A673 (cell line): ENCODE data around the gene SOX6. TPM values are rescaled to one million over a fixed set of nuclear protein-coding genes. Genes with fewer than 3 reads are reported as not detected.

Source experiments
- BruUV-seq: library from RNA; stranded (reverse); fragments of 400-500 nt; replicated peaks from 2 replicates; lab custom pipeline; 2021; lab: Mats Ljungman, UMichigan
- CTCF ChIA-PET: fragments of 300-600 bp; sonication (Branson Sonifier 250); formaldehyde crosslinking; loops from one replicate; lab custom pipeline; 2022; ENCODE audit warnings: antibody characterized with exemption; lab: Charles Lee
- POLR2A ChIA-PET: fragments of 300-600 bp; sonication (Branson Sonifier 250); formaldehyde crosslinking; loops from one replicate; lab custom pipeline; 2022; ENCODE audit warnings: antibody characterized with exemption; ENCODE audit not compliant: low non-redundant PET; lab: Charles Lee
- DNase-seq: peaks from one replicate; pipeline ENCODE4 v3.0.0-alpha.2; 2015; ENCODE audit warnings: low spot score
- H3K27ac ChIP-seq: fragments of 200-600 bp; sonication (generic); 2 replicates; pipeline ENCODE4 v1.5.1; 2016; ENCODE audit warnings: mixed run types, low read depth, mild to moderate bottlenecking, mixed read lengths, antibody characterized with exemption, low read length; ENCODE audit not compliant: poor library complexity, severe bottlenecking
- H3K27me3 ChIP-seq: fragments of 200-600 bp; sonication (generic); replicated peaks from 2 replicates; pipeline ENCODE4 v1.6.1; 2017; ENCODE audit warnings: mixed run types, low read depth, mild to moderate bottlenecking, mixed read lengths, antibody characterized with exemption, low read length; ENCODE audit not compliant: insufficient read depth, poor library complexity
- H3K36me3 ChIP-seq: fragments of 200-600 bp; sonication (generic); 2 replicates; pipeline ENCODE4 v1.6.1; 2016; ENCODE audit warnings: mixed run types, mild to moderate bottlenecking, mixed read lengths, antibody characterized with exemption, low read length; ENCODE audit not compliant: insufficient read depth, poor library complexity, severe bottlenecking
- H3K4me1 ChIP-seq: fragments of 200-600 bp; sonication (generic); 2 replicates; pipeline ENCODE4 v1.6.1; 2017; ENCODE audit warnings: mixed run types, mild to moderate bottlenecking, mixed read lengths, antibody characterized with exemption, low read length; ENCODE audit not compliant: insufficient read depth, poor library complexity, severe bottlenecking
- H3K4me3 ChIP-seq: fragments of 200-600 bp; sonication (generic); 2 replicates; pipeline ENCODE4 v1.5.1; 2016; ENCODE audit warnings: low read depth, mixed run types, mild to moderate bottlenecking, mixed read lengths, low read length; ENCODE audit not compliant: poor library complexity, severe bottlenecking
- H3K9me3 ChIP-seq: fragments of 200-600 bp; sonication (generic); 2 replicates; pipeline ENCODE4 v1.6.1; 2016; ENCODE audit warnings: mixed run types, low read depth, mild to moderate bottlenecking, mixed read lengths, antibody characterized with exemption, low read length; ENCODE audit not compliant: poor library complexity, severe bottlenecking
- EZH2 ChIP-seq: fragments of 200-600 bp; sonication (generic); IDR thresholded peaks from 2 replicates; pipeline ENCODE4 v1.6.1; 2017; ENCODE audit warnings: borderline replicate concordance, low read depth, mild to moderate bottlenecking, mixed read lengths, antibody characterized with exemption, low read length; ENCODE audit not compliant: poor library complexity, severe bottlenecking
- intact Hi-C: fragments of 100-400 bp; cut with micrococcal nuclease; formaldehyde crosslinking; loops from one replicate; pipeline ENCODE4 v1.10.0; 2022; ENCODE audit not compliant: unreplicated experiment
- total RNA-seq: library from RNA; stranded (reverse); gene quantifications from 2 replicates; pipeline ENCODE4 v1.2.3, GENCODE V29; 2021
- TF ChIP-seq, protein P1 (sequence below): fragments of 300-800, 200-600 bp; sonication (generic); conservative IDR thresholded peaks from 2 replicates; pipeline ENCODE4 v1.5.1; 2017; ENCODE audit warnings: low read depth, mild to moderate bottlenecking, antibody characterized with exemption, low read length, moderate library complexity, mixed read lengths

The SOX6 gene
- total RNA-seq, 1 experiment from 2014 or later = 27.5 TPM

DNA sequence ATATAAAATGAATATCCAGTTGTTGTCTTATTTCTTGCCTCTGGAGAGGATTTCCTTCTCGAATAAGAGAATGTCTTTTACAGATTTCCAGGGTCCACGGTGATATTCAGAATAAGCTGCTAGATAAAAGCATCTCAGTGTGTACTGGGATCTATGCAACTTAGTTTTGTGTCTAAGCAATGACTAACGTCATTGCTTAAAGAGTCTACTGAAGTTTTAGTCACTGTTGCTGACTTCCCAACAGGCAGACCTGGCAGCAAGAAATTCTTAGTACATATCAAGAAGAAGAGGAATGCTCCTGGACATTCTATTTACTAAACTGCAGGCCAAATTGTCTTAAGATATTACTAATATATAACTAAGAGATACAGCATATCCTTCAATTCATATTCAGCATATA, 70.3 kb downstream of the SOX6 start:
- no peaks in the 10 kb centered on the region for H3K27me3 ChIP-seq
- H3K27ac ChIP-seq = no peak overlapping the region
- H3K4me1 ChIP-seq = no peaks in the 10 kb centered on the region
- H3K36me3 ChIP-seq = no peaks in the 10 kb centered on the region
- H3K9me3 ChIP-seq = no peaks in the 10 kb centered on the region
- BruUV-seq = no TSS peak
- CTCF ChIA-PET = no interaction called here
- TF ChIP-seq, protein P1, sequence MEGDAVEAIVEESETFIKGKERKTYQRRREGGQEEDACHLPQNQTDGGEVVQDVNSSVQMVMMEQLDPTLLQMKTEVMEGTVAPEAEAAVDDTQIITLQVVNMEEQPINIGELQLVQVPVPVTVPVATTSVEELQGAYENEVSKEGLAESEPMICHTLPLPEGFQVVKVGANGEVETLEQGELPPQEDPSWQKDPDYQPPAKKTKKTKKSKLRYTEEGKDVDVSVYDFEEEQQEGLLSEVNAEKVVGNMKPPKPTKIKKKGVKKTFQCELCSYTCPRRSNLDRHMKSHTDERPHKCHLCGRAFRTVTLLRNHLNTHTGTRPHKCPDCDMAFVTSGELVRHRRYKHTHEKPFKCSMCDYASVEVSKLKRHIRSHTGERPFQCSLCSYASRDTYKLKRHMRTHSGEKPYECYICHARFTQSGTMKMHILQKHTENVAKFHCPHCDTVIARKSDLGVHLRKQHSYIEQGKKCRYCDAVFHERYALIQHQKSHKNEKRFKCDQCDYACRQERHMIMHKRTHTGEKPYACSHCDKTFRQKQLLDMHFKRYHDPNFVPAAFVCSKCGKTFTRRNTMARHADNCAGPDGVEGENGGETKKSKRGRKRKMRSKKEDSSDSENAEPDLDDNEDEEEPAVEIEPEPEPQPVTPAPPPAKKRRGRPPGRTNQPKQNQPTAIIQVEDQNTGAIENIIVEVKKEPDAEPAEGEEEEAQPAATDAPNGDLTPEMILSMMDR = no peak
- TF ChIP-seq EZH2 = no peak
- no peak for DNase-seq
- H3K4me3 ChIP-seq = no peak overlapping the region
- POLR2A ChIA-PET = no interaction called here
- intact Hi-C loops = no loop called here

DNA sequence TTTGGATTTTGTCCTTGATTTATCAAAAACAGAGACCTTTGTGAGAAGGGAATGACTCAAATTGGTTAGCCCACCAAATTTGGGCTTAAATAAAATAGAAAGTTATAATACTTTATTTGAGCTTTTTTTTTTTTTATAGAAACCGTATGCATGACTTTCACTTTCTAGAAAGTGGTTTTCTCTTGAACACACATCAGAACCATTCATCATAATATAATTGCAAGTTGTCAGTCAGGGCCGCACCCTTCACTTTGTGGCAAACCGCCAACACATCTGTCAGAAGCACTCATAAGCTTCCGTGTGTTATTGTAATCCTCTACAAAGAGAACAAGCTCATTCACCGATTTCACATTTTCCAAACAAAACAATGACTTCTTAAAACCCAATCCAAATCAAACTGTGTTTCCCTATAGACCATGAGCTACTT, 76.1 kb downstream of the SOX6 start:
- intact Hi-C loops = no loop called here
- POLR2A ChIA-PET = interaction anchor here (0.6 kb wide), 1 partner anchor 75 kb away, joined by 3 read pairs; no protein-coding TSS in a partner anchor
- peak; percentile 50 for DNase-seq

DNA sequence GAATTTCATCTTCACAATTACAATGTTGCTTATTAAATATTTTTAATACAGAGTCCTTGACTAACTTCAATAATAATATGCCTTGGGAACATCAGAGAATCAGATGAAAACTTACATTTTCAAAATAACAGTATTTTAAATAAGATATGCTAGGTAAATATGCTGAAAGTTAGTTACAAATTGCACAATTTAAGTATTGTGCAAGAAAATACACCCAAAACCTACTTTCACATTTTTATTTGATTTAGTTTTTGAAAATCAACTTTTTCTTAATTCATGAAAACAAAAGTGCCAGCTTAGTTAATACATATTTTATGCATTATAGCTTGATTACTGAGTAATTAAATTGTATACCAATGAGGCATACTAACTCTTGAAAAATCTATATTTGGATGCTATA, 76.8 kb downstream of the SOX6 start:
- ChIA-PET POLR2A (no interaction called here), CTCF (no interaction called here)
- Histone ChIP-seq H3K4me1 (peaks cover 15% of the 10 kb centered on the region), H3K27ac (no peak overlapping the region), H3K27me3 (no peaks in the 10 kb centered on the region), H3K36me3 (no peaks in the 10 kb centered on the region), H3K4me3 (no peak overlapping the region), H3K9me3 (no peaks in the 10 kb centered on the region)
- DNase-seq = no peak
- intact Hi-C loops = no loop called here
- BruUV-seq = no TSS peak
- TF ChIP-seq, protein P1 = no peak
- TF ChIP-seq EZH2 = no peak

More for the DNA sequence above, 76.1 kb downstream of the SOX6 start:
- TF ChIP-seq, protein P1 = no peak
- no peak for TF ChIP-seq EZH2
- no peaks in the 10 kb centered on the region for H3K27me3 ChIP-seq
- H3K4me1 ChIP-seq = peaks cover 15% of the 10 kb centered on the region
- CTCF ChIA-PET = no interaction called here
- H3K9me3 ChIP-seq = no peaks in the 10 kb centered on the region
- no TSS peak for BruUV-seq
- H3K36me3 ChIP-seq = no peaks in the 10 kb centered on the region
- no peak overlapping the region for H3K27ac ChIP-seq
- H3K4me3 ChIP-seq = peak overlapping the region; percentile 10
